HepG2 (cell line): ENCODE measurements around the gene GCH1. TPM values are rescaled to one million over a fixed set of nuclear protein-coding genes. Genes with fewer than 3 reads are reported as not detected.

Experiments used
- ATAC-seq: fragments of 200-7000 bp; cut with Tn5 transposase; 3 replicates; pipeline ENCODE4 v1.9.1; 2020; ENCODE audit warnings: mild to moderate bottlenecking, moderate library complexity
- BruUV-seq: library from RNA; stranded (reverse); fragments of 400-500 nt; replicated peaks from 2 replicates; lab custom pipeline; 2021; lab: Mats Ljungman, UMichigan
- CTCF ChIA-PET: fragments of 300-600 bp; formaldehyde crosslinking; extraction: SDS; loops from one replicate; lab custom pipeline; 2021; ENCODE audit warnings: low total read pairs, inconsistent platforms, low intra/inter-chr PET ratio; lab: Yijun Ruan, JAX
- POLR2A ChIA-PET: fragments of 350-600 bp; sonication (Branson Sonifier 250); formaldehyde crosslinking; loops from one replicate; lab custom pipeline; 2020; ENCODE audit warnings: antibody characterized with exemption, inconsistent platforms; lab: Yijun Ruan, JAX
- DNase-seq: peaks from one replicate; pipeline ENCODE4 v3.0.0-alpha.2; 2015; ENCODE audit warnings: low spot score
- FAIRE-seq: peaks from 3 replicates; lab custom pipeline; 2011; peaks lifted over from hg19 to GRCh38; lab: Jason Lieb, UNC
- H2AFZ ChIP-seq: one replicate; pipeline ENCODE4 v1.6.1; 2011; ENCODE audit warnings: low read length, inconsistent platforms
- H3K27ac ChIP-seq: fragments of 300-600 bp; 3 replicates; pipeline ENCODE4 v1.8.0; 2011; ENCODE audit warnings: mixed run types, mild to moderate bottlenecking, mixed read lengths, low read length, inconsistent platforms; ENCODE audit not compliant: insufficient read depth; ENCODE audit errors: extremely low read length
- H3K27me3 ChIP-seq, 2 experiments: fragments of 200-600 bp in 1 of 2; 2 replicates in 1 of 2; 3 replicates in 1 of 2; pipeline versions ENCODE4 v1.6.0 to v1.8.0; 2011; ENCODE audit warnings: low read length in 2 of 2, mild to moderate bottlenecking in 2 of 2, moderate library complexity in 2 of 2, inconsistent platforms in 1 of 2; ENCODE audit not compliant: insufficient read depth in 2 of 2, control insufficient read depth in 1 of 2
- H3K36me3 ChIP-seq, 2 experiments: fragments of 200-600 bp in 1 of 2; replicated peaks in 1 of 2; 2 replicates in 1 of 2; 3 replicates in 1 of 2; pipeline versions ENCODE4 v1.5.1 to v1.8.0; 2011; ENCODE audit warnings: low read length in 2 of 2, inconsistent platforms in 1 of 2; ENCODE audit not compliant: insufficient read depth in 2 of 2, control insufficient read depth in 1 of 2
- H3K4me1 ChIP-seq: 2 replicates; pipeline ENCODE4 v1.5.1; 2012; ENCODE audit warnings: low read length, inconsistent platforms; ENCODE audit not compliant: insufficient read depth
- H3K4me2 ChIP-seq: 2 replicates; pipeline ENCODE4 v1.6.0; 2011; ENCODE audit warnings: low read depth, low read length, inconsistent platforms
- H3K4me3 ChIP-seq, 3 experiments: fragments of 200-600 bp in 1 of 3; sonication (generic), shearing (Covaris generic) in 1 of 3; replicated peaks in 1 of 3; 2 replicates each; pipeline ENCODE4 v1.5.1; 2011 to 2016; ENCODE audit warnings: low read length in 3 of 3, inconsistent platforms in 2 of 3, low read depth in 2 of 3, mild to moderate bottlenecking in 2 of 3, control low read depth in 1 of 3, mixed read lengths in 1 of 3; ENCODE audit not compliant: insufficient read depth in 1 of 3
- H3K79me2 ChIP-seq: one replicate; pipeline ENCODE4 v1.6.1; 2011; ENCODE audit warnings: low read length, inconsistent platforms; ENCODE audit not compliant: insufficient read depth
- H3K9ac ChIP-seq: 2 replicates; pipeline ENCODE4 v1.6.0; 2011; ENCODE audit warnings: mild to moderate bottlenecking, low read depth, low read length, inconsistent platforms; ENCODE audit not compliant: insufficient read depth
- H3K9me3 ChIP-seq: 2 replicates; pipeline ENCODE4 v1.5.1; 2012; ENCODE audit warnings: mild to moderate bottlenecking, low read length
- H4K20me1 ChIP-seq: 2 replicates; pipeline ENCODE4 v1.6.0; 2011; ENCODE audit warnings: inconsistent platforms, mild to moderate bottlenecking, low read length, moderate library complexity; ENCODE audit not compliant: insufficient read depth
- HMGXB3 ChIP-seq: sonication (generic); formaldehyde crosslinking; IDR thresholded peaks from 2 replicates; pipeline ENCODE4 v1.4.0; 2020; ENCODE audit warnings: missing genetic modification reagents, borderline replicate concordance
- IKZF5 ChIP-seq: IDR thresholded peaks from 2 replicates; pipeline ENCODE4 v1.6.1; 2018; ENCODE audit warnings: missing genetic modification reagents, mild to moderate bottlenecking, missing compliant biosample characterization
- MED1 ChIP-seq: sonication (generic); formaldehyde crosslinking; IDR thresholded peaks from 2 replicates; pipeline ENCODE4 v1.4.0; 2020; ENCODE audit warnings: missing genetic modification reagents
- ZNF121 ChIP-seq: sonication (generic); formaldehyde crosslinking; IDR thresholded peaks from 2 replicates; pipeline ENCODE4 v1.5.0; 2020; ENCODE audit warnings: mild to moderate bottlenecking, missing genetic modification reagents
- ZNF318 ChIP-seq: sonication (generic); formaldehyde crosslinking; IDR thresholded peaks from 2 replicates; pipeline ENCODE4 v1.4.0; 2020; ENCODE audit warnings: mild to moderate bottlenecking, missing genetic modification reagents
- ZNF639 ChIP-seq: conservative IDR thresholded peaks from 2 replicates; pipeline ENCODE4 v1.6.1; 2018; ENCODE audit warnings: missing genetic modification reagents
- ZNF7 ChIP-seq: IDR thresholded peaks from 2 replicates; pipeline ENCODE4 v1.6.1; 2016; ENCODE audit warnings: missing biosample characterization, missing genetic modification reagents
- WGBS: methylation state at CpG from one replicate; pipeline ENCODE4 v1.1.6; 2017; ENCODE audit warnings: low lambda C conversion rate; 5-methylcytosine and 5-hydroxymethylcytosine counted together
- in situ Hi-C: cut with HindIII; loops from 2 replicates; pipeline ENCODE4 v1.10.0; 2017; ENCODE audit warnings: low pct_unique_long_range_greater_than_20kb; ENCODE audit not compliant: extremely low pct_ligation_motif_present
- intact Hi-C: fragments of 100-400 bp; cut with micrococcal nuclease; formaldehyde crosslinking; loops from one replicate; pipeline ENCODE4 v1.10.0; 2022; ENCODE audit not compliant: unreplicated experiment
- polyA plus RNA-seq, 8 experiments: library from polyadenylated mRNA; depleted of rRNA in 3 of 8; stranded (reverse) in 7 of 8; unstranded in 1 of 8; fragments of >200 nt; fragmentation: Illumina TruSeq in 4 of 8; extraction: Trizol in 4 of 8; gene quantifications; 2 replicates each; pipeline versions ENCODE4 v1.2.1 to v1.2.3, GENCODE V29; 2011 to 2016; ENCODE audit warnings: low read depth in 4 of 8, missing spikeins in 1 of 8, mixed read lengths in 1 of 8; ENCODE audit not compliant: insufficient read depth in 1 of 8
- total RNA-seq, 5 experiments: library from RNA; depleted of rRNA; stranded (reverse); fragments of >200 nt; fragmentation: Illumina TruSeq; extraction: Trizol; gene quantifications; 2 replicates each; pipeline ENCODE4 v1.2.3, GENCODE V29; 2016; ENCODE audit warnings: low read depth in 1 of 5

The GCH1 gene
- total and polyA plus RNA-seq, 2 of the 13 experiments (the other 11 are each of a cell fraction or from before 2014, with no cell fraction given): 15.0 to 25.2 TPM

GRCh38 chr14:54946500-54946899 is 43.9 kb upstream of the GCH1 start:
- FAIRE-seq: no peak
- Histone ChIP-seq H3K36me3 (no peaks in the 10 kb centered on the region), H3K4me3 (no peak overlapping the region), H3K27me3 (no peaks in the 10 kb centered on the region), H3K79me2 (no peaks in the 10 kb centered on the region), H3K9me3 (no peaks in the 10 kb centered on the region), H3K9ac (no peak overlapping the region), H3K4me2 (no peak overlapping the region), H3K27ac (no peak overlapping the region), H3K4me1 (peaks cover 19% of the 10 kb centered on the region), H2AFZ (no peak overlapping the region), H4K20me1 (no peaks in the 10 kb centered on the region)
- no TSS peak for BruUV-seq
- DNase-seq: no peak
- POLR2A ChIA-PET: no interaction called here
- CTCF ChIA-PET: no interaction called here
- 95% methylated on average over 4 of the region's 4 CpGs for WGBS
- intact Hi-C loops: no loop called here
- ATAC-seq: no peak
- in situ Hi-C loops: no loop called here
- TF ChIP-seq MED1 (CRISPR knock-in tag) (no peak), ZNF7 (CRISPR knock-in tag) (peak; percentile 78), IKZF5 (no peak), ZNF121 (CRISPR knock-in tag) (peak; percentile 64), ZNF639 (CRISPR knock-in tag) (no peak), HMGXB3 (CRISPR knock-in tag) (no peak), ZNF318 (CRISPR knock-in tag) (no peak)
